Kasumi-1 (cell line): ENCODE measurements around the gene RP9.

Experiments
- DNase-seq, 2 experiments: peaks; one replicate each; lab custom pipeline; 2025; lab: John Stamatoyannopoulos, UW

Gene RP9

GRCh38 chr7:33062782-33063443 lies 46.3 kb downstream of the RP9 start:
- DNase-seq: peak; percentile 99

GRCh38 chr7:33062023-33062781 lies 47.0 kb downstream of the RP9 start, which contains the start of gene NT5C3A:
TSS of gene NT5C3A (minus strand) at chr7:33062776. CDS start at chr7:33062705, 71 bp downstream.
- DNase-seq: peak; percentile 51 to 57

DNA sequence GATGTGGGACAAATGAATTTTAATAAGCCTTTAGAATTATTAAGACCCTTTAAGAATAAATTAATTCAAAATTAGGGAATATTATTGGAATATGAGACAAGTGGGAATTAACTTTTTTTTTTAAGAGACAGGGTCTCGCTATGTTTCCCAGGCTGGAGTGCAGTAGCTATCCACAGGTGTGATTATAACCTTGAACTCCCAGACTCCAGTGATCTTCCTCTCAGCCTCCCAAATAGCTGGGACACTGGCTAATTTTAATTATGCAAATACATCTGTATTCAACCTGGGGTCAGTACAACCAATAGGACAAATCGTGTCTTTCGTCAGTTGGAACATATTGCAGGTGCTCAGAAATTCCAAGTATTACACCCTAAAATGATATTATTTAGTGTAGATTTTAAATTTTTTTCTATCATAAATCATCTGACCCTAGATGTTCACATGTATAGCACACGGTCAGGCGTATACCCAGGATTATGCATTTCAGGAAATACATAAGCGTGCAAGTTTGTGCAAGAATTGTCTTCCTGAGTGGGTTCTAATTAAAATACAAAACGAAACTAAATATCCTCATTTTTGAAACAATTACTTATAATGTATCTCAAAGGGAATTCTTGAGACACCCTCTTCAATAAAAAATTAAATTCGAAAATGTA lies 47.8 kb downstream of the RP9 start:
- DNase-seq: peak; percentile 28 to 57

- DNase-seq: no peak
These were observed 49.6 kb downstream of the RP9 start for GRCh38 chr7:33059635-33060034.

- no peak for DNase-seq
These were observed 54.0 kb downstream of the RP9 start for GRCh38 chr7:33055158-33055557.

DNA sequence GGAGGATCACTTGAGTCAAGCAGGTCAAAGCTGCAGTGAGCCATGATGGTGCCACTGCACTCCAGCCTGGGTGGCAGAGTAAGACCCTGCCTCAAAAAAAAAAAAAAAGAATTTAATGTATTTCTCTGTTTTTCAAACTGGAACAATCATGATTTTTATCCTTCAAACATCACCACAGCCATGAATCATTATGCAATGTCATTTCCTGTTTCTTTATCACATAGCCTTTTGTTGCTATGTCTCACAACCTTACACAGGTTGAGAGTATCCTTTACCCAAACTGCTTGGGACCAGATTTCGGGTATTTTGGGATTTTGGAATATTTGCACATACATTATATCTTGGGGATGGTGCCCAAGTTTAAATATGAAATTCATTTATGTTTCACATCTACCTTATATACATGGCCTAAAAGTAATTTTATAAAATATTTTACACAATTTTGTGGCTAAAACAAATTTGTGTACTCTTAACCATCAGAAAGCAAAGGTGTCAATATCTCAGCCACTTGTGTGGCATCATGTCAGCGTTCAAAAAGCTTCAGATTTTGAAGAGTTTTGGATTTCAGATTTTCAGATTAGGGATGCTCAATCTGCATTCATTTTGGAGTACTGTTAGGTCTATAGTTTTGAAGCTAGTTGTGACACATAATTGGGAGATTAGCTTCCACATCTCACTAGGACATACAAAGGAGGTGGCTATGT lies 54.8 kb downstream of the RP9 start:
- DNase-seq: peak; percentile 30 to 37

- DNase-seq: peak; percentile 26 to 34
These were observed 55.5 kb downstream of the RP9 start for GRCh38 chr7:33053721-33054120.

GRCh38 chr7:33050535-33051318 lies 58.5 kb downstream of the RP9 start:
- peak; percentile 69 to 84 for DNase-seq

DNA sequence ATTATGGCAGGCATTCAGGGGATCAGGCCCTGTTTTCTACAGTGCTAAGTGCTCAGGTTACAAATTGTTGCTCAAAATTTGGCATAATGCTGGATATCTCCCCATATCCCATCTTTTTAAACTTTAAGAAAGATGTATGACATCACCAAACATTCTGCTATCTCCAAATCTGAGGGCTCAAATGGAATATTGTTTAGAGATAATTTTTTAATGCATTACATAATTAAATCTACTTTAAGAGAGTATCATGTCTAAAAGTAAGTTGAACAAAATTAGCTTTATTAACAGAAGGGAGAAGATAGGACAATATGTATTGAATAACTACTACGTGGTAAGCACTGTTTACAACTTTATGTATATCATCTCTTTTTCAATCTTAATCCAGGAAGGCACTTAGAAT lies 60.5 kb downstream of the RP9 start:
- no peak for DNase-seq

DNA sequence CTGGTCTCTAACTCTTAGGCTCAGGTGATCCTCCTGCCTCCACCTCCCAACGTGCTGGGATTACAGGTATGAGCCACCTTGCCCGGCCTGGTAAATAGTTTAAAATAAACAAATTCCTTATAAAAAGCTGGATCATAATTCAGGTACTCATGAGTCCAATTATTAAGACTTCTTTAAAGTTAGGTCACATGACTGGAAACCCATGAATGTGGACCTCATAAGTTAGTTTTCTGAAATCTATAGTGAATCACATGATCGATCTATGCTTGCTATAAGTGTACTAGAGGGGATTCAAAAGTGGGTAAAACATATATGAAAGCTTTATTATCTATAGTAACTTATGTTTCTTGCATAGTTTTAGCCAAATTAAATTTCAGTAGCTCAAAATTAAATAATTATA lies 60.9 kb downstream of the RP9 start:
- DNase-seq: no peak

DNA sequence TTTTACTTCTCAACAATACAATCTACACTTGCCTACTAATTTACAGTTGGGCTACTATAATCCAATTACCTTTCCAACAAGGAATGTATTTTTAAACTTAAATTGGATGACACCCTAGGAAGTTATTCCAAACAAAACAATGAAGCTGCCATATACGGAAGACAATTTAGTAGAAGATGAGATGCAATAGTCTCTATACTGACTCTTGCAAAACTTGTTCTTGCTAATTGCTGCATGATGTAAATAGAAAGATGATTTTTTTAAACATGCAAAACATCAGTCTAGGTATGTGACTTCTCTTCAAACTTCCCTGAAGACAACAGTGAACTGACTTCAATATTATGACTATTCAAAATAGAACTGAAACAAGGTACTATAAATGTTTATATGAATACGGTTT lies 64.2 kb downstream of the RP9 start:
- no peak for DNase-seq
